Activated CD8-positive, alpha-beta T cell treated with anti-CD3 and anti-CD28 coated beads for 36 hours (primary cell): ENCODE results near the gene IDH2. TPM values are rescaled to one million over a fixed set of nuclear protein-coding genes. Genes with fewer than 3 reads are reported as not detected.

Experiments used
- ATAC-seq: fragments of 200-7000 bp; cut with Tn5 transposase; one replicate; pipeline ENCODE4 v1.10.0; 2021; ENCODE audit warnings: mild to moderate bottlenecking, moderate library complexity
- CTCF ChIA-PET: fragments of 350-600 bp; sonication (Branson Sonifier 250); formaldehyde crosslinking; loops from one replicate; lab custom pipeline; 2021; ENCODE audit warnings: antibody characterized with exemption; lab: Charles Lee
- POLR2A ChIA-PET: fragments of 350-600 bp; sonication (Branson Sonifier 250); formaldehyde crosslinking; loops from one replicate; lab custom pipeline; 2021; ENCODE audit warnings: antibody characterized with exemption; lab: Charles Lee
- DNase-seq: peaks from one replicate; pipeline ENCODE4 v3.0.0-alpha.2; 2020
- H3K27ac Mint-ChIP-seq: one replicate; pipeline ENCODE4 v1.8.0; 2021; ENCODE audit warnings: mild to moderate bottlenecking, mixed read lengths
- H3K27me3 Mint-ChIP-seq: one replicate; pipeline ENCODE4 v1.8.0; 2021; ENCODE audit warnings: mixed read lengths
- H3K36me3 Mint-ChIP-seq: one replicate; pipeline ENCODE4 v1.8.0; 2021; ENCODE audit warnings: low read depth, mixed read lengths
- H3K4me1 Mint-ChIP-seq: one replicate; pipeline ENCODE4 v1.8.0; 2021; ENCODE audit warnings: low read depth, mixed read lengths
- H3K4me3 Mint-ChIP-seq: one replicate; pipeline ENCODE4 v1.8.0; 2021; ENCODE audit warnings: mild to moderate bottlenecking, moderate library complexity, mixed read lengths
- H3K9me3 Mint-ChIP-seq: one replicate; pipeline ENCODE4 v1.8.0; 2021; ENCODE audit warnings: mixed read lengths
- CTCF ChIP-seq: fragments of 200-600 bp; IDR thresholded peaks from one replicate; pipeline ENCODE4 v1.8.0; 2022; ENCODE audit warnings: antibody characterized with exemption, mild to moderate bottlenecking
- intact Hi-C: fragments of 100-400 bp; cut with micrococcal nuclease; formaldehyde crosslinking; loops from one replicate; pipeline ENCODE4 v1.10.0; 2022
- total RNA-seq, 2 experiments: library from RNA; stranded (reverse); gene quantifications; one replicate each; pipeline ENCODE4 v1.2.3, GENCODE V29; 2021

Gene IDH2
- total RNA-seq, 2 experiments from 2014 or later = 171 to 180 TPM

GRCh38 chr15:90035840-90036230, 66.4 kb downstream of the IDH2 start:
- CTCF ChIA-PET = interaction anchor here (1.1 to 3.2 kb wide), 2 partner anchors 22 to 35 kb away, joined by 4 to 11 read pairs; no protein-coding TSS in a partner anchor
- POLR2A ChIA-PET = interaction anchor here (2.0 kb wide), 1 partner anchor 19 kb away, joined by 8 read pairs; no protein-coding TSS in a partner anchor
- intact Hi-C loops = no loop called here
- no peak for TF ChIP-seq CTCF
- no peaks in the 10 kb centered on the region for H3K9me3 Mint-ChIP-seq
- DNase-seq (peak; percentile 16), ATAC-seq (no peak)
- no peak overlapping the region for H3K4me3 Mint-ChIP-seq
- H3K4me1 Mint-ChIP-seq = peaks cover 84% of the 10 kb centered on the region
- peak overlapping the region; percentile 42 for H3K27ac Mint-ChIP-seq
- no peaks in the 10 kb centered on the region for H3K36me3 Mint-ChIP-seq
- H3K27me3 Mint-ChIP-seq = no peaks in the 10 kb centered on the region

DNA sequence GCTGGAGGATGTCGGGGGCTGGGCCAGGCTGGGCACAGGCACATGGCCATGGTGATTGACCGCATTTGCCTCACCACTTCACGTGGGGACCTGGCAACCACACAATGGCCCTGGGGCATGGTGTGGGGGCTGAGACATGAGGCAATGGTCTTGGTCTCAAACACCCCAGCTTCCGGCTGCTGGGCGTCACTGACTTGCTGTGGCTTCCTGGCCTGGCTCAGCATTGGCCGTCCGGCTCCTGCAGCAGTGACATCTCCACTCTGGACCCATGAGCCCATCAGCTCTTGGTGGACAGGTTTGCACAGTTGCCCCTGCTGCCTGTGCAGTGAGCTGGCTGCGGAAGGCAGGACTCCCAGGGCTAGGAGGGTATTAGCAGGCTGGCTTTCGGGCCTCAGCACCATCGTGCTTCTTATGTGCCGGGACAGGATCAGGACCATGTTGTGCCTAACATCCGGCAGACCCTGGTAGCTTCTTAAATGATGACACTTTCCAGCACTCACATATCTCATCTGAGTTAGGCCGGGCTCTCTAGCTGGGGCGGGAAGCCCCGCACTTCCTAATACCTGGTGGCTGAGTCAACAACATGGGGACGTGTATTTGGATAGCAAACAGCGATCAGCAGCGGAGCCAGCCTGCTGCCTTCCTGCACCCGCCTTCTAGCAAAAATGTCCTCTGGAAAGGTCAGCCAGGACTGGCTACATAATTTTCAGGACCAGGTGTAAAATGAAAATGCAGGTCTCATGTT, 67.0 kb downstream of the IDH2 start:
- CTCF ChIA-PET = interaction anchor here (1.1 to 3.2 kb wide), 4 partner anchors 22 to 186 kb away, joined by 3 to 11 read pairs (median 4); no protein-coding TSS in a partner anchor
- peaks cover 83% of the 10 kb centered on the region for H3K4me1 Mint-ChIP-seq
- DNase-seq (no peak), ATAC-seq (no peak)
- H3K4me3 Mint-ChIP-seq = no peak overlapping the region
- POLR2A ChIA-PET = interaction anchor here (0.6 to 2.5 kb wide), 2 partner anchors 24 to 25 kb away, joined by 4 to 10 read pairs; no protein-coding TSS in a partner anchor
- intact Hi-C loops = no loop called here
- H3K27ac Mint-ChIP-seq = peak overlapping the region; percentile 91
- TF ChIP-seq CTCF = no peak
- no peaks in the 10 kb centered on the region for H3K9me3 Mint-ChIP-seq
- H3K27me3 Mint-ChIP-seq = no peaks in the 10 kb centered on the region
- no peaks in the 10 kb centered on the region for H3K36me3 Mint-ChIP-seq

GRCh38 chr15:90033448-90033847, 68.8 kb downstream of the IDH2 start:
- Mint-ChIP-seq H3K27ac (peak overlapping the region; percentile 91), H3K27me3 (no peaks in the 10 kb centered on the region), H3K4me1 (peaks cover 74% of the 10 kb centered on the region), H3K4me3 (no peak overlapping the region), H3K9me3 (peaks cover 3% of the 10 kb centered on the region), H3K36me3 (peaks cover 3% of the 10 kb centered on the region)
- DNase-seq = no peak
- ChIA-PET POLR2A (interaction anchor here (2.5 kb wide), 1 partner anchor 27 kb away, joined by 10 read pairs; no protein-coding TSS in a partner anchor), CTCF (interaction anchor here (0.9 to 3.2 kb wide), 2 partner anchors 32 to 38 kb away, joined by 3 to 11 read pairs; partner anchors contain the start of gene ZNF710)
- intact Hi-C loops = no loop called here
- TF ChIP-seq CTCF = no peak
- ATAC-seq = no peak

Other genes with a start within 250 kb of the IDH2 start
- gene AP3S2, start 208.5 kb downstream of the IDH2 start, total RNA-seq = 10 to 100 TPM; 20.3 to 23.0 TPM
- gene ARPIN, start 189.5 kb downstream of the IDH2 start, total RNA-seq = not detected
- 10 to 100 TPM; 15.2 to 17.2 TPM for gene ZNF710, start 101.1 kb downstream of the IDH2 start, total RNA-seq
- gene SEMA4B, start 98.9 kb upstream of the IDH2 start, total RNA-seq = 1 to 10 TPM; 5.3 to 6.2 TPM
- gene CIB1, start 131.5 kb upstream of the IDH2 start, total RNA-seq = 100 to 1,000 TPM; 151 to 154 TPM
- gene GDPGP1, start 131.7 kb upstream of the IDH2 start, total RNA-seq = 1 to 10 TPM; 5.2 to 6.4 TPM
- 1 to 10 TPM in 1 of 2 experiments, under 1 TPM in 1; 0.20 to 1.1 TPM for gene TTLL13, start 147.1 kb upstream of the IDH2 start, total RNA-seq
- gene NGRN, start 163.2 kb upstream of the IDH2 start, total RNA-seq = 10 to 100 TPM; 22.2 to 23.1 TPM
- 1 to 10 TPM; 1.2 to 1.4 TPM for gene ZNF774, start 249.8 kb upstream of the IDH2 start, total RNA-seq